GM12872 (cell line): Measurements from ENCODE around the gene NRARP.
A peak's percentile ranks its signal among the peaks of the same experiment; 100 is the strongest.

Experiments used
- TF ChIP-seq, protein P1 (sequence below): IDR thresholded peaks from 3 replicates; pipeline ENCODE4 v1.5.1; 2011; ENCODE audit warnings: low read depth, mild to moderate bottlenecking, low read length, moderate library complexity; ENCODE audit not compliant: insufficient read depth

The NRARP gene

DNA sequence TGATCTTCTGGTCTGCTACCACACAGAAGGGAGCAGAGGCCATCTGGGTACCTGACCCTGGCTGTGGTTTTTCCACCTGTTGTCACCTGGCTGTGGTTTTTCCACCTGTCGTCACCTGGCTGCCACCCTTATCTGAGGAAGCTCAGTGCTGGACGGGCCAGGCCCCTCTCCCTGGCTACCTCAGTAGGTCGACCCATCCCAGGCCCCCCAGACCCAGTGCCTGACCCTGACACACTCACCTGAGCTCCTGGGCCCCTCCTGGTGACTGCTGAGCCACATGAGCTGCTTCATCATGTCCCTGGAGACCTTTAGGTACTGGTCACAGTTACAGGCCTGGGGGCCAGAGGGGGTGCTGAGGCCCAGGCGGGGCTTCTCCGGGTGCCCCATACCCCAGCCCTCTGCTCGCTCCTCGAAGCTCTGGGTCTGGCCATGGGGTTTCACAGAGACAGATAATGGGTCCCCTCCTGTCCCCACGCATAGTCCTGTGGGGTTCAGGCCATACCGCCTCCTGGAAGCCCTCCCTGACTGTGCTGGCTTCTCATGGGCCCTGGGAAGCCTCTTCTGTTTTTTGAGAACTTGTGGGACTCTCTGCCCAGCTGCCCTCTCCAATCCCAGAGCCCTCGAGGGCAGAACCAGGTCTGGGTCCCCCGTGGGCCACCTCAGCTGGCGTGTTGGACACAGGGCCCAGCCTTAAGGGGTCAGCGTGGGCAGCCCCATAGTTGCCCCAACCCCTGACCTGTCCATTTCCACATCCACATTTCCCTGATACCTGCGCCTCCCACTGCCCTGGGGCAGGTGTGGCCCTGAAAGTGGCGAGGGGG is 7.5 kb upstream of the NRARP start:
- TF ChIP-seq, protein P1, sequence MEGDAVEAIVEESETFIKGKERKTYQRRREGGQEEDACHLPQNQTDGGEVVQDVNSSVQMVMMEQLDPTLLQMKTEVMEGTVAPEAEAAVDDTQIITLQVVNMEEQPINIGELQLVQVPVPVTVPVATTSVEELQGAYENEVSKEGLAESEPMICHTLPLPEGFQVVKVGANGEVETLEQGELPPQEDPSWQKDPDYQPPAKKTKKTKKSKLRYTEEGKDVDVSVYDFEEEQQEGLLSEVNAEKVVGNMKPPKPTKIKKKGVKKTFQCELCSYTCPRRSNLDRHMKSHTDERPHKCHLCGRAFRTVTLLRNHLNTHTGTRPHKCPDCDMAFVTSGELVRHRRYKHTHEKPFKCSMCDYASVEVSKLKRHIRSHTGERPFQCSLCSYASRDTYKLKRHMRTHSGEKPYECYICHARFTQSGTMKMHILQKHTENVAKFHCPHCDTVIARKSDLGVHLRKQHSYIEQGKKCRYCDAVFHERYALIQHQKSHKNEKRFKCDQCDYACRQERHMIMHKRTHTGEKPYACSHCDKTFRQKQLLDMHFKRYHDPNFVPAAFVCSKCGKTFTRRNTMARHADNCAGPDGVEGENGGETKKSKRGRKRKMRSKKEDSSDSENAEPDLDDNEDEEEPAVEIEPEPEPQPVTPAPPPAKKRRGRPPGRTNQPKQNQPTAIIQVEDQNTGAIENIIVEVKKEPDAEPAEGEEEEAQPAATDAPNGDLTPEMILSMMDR = no peak

DNA sequence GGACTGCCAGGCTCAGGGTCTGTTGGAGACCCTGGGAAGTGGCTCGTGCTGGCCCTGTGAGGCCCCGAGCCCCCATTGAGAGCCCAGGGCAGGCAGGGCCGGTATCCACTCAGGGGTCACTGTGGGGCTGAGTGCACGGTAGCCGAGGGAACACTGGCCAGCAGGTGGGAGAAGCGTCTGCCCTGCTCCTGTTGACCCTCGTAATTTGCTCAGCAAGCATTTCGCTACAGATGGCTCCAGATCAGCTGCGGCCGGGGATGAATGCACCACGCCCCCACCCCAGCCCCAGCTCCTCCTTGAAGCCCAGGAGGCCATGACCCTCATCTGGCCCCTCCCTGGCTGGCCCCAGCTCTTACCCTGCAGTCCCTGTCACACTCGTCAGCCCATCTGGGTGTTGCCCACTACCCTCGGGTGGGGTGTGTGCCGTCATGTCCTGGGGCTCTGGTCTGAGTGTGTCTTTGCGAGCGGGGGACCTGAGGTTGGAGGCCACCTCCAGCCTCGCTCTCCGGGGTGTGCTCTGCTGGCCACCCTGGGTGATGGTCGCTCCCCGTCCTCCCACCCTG is 6.1 kb upstream of the NRARP start:
- TF ChIP-seq, protein P1 = no peak

- TF ChIP-seq, protein P1 = no peak
These were observed 5.4 kb upstream of the NRARP start for GRCh38 chr9:137307255-137308056.

- TF ChIP-seq, protein P1 = no peak
These were observed 4.8 kb upstream of the NRARP start for GRCh38 chr9:137306850-137307254.

DNA sequence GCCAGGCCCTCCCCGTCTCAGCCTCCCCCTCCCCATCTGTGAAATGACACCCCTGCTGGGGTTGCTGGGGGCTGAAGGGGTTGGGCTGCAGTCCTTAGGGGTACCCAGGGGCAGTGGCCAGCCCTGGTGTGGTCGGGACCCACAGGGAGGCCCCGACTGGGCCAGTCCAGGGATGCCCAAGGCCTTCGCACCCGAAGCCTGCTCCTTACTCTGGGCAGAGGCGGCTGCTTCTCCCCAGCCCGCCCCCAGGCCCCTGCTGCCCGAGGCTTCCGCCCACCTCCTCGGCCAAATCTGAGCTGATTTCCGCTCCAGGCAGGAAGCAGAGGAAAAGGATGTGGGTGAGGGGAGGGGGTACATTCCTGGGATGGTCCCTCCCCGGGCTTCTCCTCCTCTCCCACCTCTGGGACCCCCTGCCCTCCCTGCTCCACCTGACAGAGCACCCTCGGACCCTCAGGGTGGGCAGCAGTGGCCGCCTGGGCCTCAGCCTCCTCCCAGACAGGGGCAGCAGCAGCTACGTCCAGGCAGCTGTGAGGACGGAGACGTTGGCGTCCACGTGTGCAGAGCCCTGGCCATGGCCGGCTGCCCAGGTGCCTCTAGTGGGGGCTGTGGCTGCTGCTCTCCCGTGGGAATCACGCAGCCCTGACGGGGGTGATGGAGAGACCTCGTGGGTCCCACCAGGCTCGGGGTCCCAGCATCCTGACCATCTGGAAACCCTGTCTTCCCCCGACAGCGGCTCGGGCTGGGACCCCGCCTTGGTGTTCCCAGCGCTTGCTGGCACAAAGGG is 4.2 kb upstream of the NRARP start:
- TF ChIP-seq, protein P1 = no peak

- TF ChIP-seq, protein P1 = no peak
These were observed 3.7 kb upstream of the NRARP start for GRCh38 chr9:137305798-137306065.

- TF ChIP-seq, protein P1 = peak; percentile 40; the same call in 2 of the 3 replicates
These were observed 3.2 kb upstream of the NRARP start for GRCh38 chr9:137305060-137305797.
